NB4 (cell line): ENCODE measurements around the gene RNASET2.

Experiments
- POLR2A ChIP-seq: IDR thresholded peaks from 2 replicates; pipeline ENCODE4 v1.6.1; 2011; ENCODE audit warnings: mild to moderate bottlenecking; ENCODE audit not compliant: insufficient read length; ENCODE audit errors: extremely low read depth
- TF ChIP-seq, protein P1 (sequence below): IDR thresholded peaks from one replicate; pipeline ENCODE4 v1.5.1; 2012; ENCODE audit warnings: low read depth, low read length
- TF ChIP-seq, protein P2 (sequence below): IDR thresholded peaks from 2 replicates; pipeline ENCODE4 v1.6.1; 2011; ENCODE audit warnings: low read depth, low read length

DNA sequence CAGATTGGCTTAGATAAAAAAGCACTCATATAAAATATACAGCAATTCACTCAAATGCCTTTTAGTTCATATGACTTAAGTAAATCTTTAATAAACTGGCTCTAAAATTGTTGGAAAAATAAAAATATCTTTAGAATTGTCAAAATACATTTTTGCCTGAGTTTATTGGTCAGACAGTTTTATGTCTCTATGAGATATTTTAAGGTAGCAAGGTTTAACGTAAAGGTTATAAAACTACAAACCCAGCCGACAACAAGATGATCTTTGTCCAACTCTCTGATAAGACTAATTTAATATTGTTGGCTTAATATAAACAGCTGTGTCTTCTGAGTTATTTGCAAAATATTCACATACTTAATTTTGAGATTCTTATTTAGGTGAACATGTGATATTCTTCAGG is 39.5 kb downstream of the RNASET2 start:
- TF ChIP-seq, protein P1, sequence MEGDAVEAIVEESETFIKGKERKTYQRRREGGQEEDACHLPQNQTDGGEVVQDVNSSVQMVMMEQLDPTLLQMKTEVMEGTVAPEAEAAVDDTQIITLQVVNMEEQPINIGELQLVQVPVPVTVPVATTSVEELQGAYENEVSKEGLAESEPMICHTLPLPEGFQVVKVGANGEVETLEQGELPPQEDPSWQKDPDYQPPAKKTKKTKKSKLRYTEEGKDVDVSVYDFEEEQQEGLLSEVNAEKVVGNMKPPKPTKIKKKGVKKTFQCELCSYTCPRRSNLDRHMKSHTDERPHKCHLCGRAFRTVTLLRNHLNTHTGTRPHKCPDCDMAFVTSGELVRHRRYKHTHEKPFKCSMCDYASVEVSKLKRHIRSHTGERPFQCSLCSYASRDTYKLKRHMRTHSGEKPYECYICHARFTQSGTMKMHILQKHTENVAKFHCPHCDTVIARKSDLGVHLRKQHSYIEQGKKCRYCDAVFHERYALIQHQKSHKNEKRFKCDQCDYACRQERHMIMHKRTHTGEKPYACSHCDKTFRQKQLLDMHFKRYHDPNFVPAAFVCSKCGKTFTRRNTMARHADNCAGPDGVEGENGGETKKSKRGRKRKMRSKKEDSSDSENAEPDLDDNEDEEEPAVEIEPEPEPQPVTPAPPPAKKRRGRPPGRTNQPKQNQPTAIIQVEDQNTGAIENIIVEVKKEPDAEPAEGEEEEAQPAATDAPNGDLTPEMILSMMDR, result no peak
- TF ChIP-seq POLR2A, result no peak
- TF ChIP-seq, protein P2, sequence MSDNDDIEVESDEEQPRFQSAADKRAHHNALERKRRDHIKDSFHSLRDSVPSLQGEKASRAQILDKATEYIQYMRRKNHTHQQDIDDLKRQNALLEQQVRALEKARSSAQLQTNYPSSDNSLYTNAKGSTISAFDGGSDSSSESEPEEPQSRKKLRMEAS, result no peak
